ENCODE data around the gene MTHFD1L.

DNA sequence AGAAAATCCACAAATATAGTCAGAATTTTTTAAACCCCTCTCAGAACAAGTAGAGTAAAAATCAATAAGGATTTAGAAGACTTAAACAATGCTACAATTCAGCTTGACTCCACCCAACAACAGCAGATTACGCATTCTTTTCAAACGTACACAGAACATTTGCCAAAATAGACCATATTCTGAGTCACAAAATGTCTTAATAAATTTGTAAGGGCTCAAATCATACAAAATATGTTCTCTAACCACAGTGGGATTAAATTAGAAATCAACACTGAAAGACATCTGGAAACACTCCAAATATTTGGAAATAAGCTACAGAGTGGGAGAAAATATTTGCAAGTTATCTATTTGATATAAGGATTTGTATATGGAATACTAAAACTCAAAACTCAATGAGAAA is 210.0 kb downstream of the MTHFD1L start:
- no peak for TF ChIP-seq EZH2 (IDR thresholded peaks at IDR 0.05; ENCODE audit: borderline replicate concordance, low read length)
- TF ChIP-seq, protein P1, sequence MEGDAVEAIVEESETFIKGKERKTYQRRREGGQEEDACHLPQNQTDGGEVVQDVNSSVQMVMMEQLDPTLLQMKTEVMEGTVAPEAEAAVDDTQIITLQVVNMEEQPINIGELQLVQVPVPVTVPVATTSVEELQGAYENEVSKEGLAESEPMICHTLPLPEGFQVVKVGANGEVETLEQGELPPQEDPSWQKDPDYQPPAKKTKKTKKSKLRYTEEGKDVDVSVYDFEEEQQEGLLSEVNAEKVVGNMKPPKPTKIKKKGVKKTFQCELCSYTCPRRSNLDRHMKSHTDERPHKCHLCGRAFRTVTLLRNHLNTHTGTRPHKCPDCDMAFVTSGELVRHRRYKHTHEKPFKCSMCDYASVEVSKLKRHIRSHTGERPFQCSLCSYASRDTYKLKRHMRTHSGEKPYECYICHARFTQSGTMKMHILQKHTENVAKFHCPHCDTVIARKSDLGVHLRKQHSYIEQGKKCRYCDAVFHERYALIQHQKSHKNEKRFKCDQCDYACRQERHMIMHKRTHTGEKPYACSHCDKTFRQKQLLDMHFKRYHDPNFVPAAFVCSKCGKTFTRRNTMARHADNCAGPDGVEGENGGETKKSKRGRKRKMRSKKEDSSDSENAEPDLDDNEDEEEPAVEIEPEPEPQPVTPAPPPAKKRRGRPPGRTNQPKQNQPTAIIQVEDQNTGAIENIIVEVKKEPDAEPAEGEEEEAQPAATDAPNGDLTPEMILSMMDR (conservative IDR thresholded peaks at IDR 0.05 in 1 of 2, IDR thresholded peaks at IDR 0.05 in 1 of 2; ENCODE audit: extremely low read depth in 1 of 2, insufficient read depth in 1 of 2, low read depth in 1 of 2, low read length in 2 of 2), result no peak

All from mammary epithelial cell (primary cell).